NCI-H510A treated with DMSO at 0.1 percent for 48 hours (cell line): Measurements from ENCODE around the gene SYNPO.

ENCODE experiments used
- DNase-seq: peaks from one replicate; lab custom pipeline; 2025; lab: John Stamatoyannopoulos, UW

Gene SYNPO, protein sequence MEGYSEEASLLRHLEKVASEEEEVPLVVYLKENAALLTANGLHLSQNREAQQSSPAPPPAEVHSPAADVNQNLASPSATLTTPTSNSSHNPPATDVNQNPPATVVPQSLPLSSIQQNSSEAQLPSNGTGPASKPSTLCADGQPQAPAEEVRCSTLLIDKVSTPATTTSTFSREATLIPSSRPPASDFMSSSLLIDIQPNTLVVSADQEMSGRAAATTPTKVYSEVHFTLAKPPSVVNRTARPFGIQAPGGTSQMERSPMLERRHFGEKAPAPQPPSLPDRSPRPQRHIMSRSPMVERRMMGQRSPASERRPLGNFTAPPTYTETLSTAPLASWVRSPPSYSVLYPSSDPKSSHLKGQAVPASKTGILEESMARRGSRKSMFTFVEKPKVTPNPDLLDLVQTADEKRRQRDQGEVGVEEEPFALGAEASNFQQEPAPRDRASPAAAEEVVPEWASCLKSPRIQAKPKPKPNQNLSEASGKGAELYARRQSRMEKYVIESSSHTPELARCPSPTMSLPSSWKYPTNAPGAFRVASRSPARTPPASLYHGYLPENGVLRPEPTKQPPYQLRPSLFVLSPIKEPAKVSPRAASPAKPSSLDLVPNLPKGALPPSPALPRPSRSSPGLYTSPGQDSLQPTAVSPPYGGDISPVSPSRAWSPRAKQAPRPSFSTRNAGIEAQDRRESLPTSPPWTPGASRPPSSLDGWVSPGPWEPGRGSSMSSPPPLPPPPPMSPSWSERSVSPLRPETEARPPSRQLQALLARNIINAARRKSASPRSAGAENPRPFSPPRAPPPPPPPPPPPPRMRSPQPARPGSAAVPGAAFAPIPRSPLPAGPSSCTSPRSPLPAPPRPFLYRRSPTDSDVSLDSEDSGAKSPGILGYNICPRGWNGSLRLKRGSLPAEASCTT

DNA sequence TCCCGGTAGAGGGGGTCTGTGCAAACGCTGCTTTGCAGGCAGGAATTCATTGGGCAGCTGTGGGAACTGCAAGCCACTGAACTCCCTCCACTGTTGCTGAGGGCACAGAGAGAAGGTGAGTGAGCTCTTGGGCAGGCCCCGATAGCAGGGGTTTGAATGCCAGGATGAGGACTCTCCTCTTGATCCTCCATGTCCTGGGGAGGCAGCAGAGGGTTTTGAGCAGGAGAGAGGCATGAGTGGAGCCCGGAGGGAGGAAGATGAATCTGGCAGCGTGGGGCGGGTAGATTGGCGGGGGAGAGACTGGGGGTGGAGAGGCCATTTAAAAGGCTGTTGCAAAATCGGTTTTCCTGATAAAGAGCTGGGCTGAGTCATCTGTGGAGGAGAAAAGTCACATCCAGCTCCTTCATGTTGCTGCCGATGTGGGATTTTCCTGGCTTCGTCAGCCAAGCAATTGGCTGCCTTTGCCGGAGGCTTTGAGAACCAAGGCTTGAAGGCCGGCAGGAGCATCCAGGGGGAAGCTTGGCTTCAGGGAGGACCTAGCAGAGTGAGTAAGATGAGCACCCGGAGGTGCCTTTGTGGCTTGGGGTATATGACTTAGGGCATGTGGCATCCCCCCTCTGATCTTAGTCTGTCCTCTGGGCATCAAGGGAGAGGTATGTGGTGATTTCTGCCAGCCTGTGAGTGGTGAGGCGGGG lies at the start of gene SYNPO:
Gene SYNPO, plus strand, starts transcription at position 350 of the 695 bp plus-strand sequence. CDS start 7,616 bp downstream, outside the sequence.
- no peak for DNase-seq

DNA sequence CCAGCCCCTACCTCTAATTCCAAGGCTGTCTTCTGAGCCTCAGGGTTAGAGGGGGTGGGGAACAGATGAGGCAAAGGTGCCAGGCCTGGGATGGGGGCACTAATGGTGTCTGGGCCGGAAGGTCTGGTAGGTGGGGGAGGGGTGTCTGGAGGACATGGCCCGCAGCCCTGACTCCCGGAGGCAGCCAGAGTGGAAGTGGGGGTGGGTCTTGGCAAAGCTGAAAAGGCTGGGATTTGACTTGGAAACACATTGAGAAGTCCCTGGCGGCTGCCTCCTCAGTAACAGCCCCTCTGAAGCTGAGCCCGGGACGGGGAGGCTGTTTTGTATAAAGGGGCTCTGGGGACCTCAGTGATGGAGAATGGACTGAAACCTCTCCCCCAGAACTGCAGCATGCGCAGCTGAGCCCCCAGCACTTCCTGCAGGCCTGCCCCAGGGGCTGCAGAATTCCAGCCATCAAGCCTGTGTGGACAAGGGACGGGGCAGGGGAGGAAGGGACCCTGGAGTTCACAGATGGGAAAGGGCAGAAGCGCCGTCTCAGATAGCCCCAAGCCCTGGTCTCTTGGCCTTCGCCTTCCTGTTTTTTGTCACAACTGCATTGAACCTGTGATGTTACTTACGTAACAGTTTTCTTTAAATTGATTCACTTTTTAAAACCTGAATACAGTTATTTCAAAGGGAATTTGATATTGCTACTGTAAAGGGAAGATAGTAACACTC lies 49.3 kb upstream of the SYNPO start:
- DNase-seq = no peak

DNA sequence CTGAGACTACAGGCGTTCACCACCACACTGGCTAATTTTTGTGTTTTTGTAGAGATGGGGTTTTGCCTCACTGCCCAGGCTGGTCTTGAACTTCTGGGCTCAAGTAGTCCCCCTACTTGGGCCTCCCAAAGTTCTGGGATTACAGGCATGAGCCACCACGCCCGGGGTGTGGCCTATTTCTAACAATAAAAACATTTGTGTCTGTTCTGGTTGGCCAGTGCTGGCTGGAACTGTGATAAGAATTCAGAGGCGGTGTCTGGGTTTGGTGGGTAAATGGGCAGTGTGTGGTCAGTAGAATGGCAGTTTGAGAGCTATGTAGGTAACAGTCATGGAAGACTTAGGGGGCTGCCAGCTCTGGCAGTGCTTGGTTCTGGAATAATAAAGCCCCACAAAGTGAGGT lies 46.9 kb upstream of the SYNPO start:
- DNase-seq = no peak

DNA sequence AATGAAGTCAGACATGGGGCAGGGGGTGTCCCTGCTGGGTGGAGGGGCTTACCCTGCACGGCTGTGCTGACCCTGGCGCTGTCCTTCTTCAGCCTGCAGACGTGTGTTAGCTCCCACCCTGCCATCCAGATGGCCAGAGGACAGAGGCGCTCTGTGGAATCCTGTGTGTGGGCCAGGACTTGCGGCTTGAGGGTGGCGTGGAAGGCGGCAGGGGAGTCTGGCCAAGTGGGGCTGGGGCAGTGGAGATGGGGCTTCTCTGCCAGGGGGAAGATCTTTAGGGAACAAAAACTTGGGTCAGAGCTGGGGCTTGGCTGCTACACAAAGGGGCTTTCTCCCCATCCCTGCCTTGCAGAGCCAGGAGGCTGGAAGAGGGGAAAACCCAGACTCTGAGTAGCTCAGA lies 46.5 kb upstream of the SYNPO start:
- no peak for DNase-seq

DNA sequence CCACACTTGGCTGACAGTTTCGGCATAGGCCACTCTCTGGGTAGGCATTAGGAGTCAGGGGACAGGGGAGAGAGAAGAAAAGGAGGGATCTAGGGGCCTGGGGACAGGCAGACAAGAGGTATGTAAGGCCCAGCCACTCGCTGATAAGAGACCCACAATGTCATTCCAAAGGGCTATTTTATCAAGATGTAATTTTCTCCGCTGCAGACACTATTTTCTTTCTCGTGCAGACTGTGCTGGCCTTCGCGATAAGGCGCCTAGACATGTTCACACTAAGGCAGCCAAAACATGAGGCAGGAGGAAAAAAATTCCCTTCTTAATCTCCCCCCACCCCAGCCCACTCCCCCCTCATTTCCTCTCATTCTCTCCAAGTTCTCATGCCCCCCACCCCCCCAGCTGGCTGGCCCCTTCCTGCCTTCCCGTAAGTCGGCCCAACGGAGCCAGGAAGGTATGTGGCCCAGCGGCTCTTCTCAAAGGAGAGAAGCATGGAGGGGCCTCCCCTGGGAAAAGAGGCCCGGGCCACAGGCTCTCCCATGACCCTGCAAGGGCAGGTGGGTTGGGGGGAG lies 44.9 kb upstream of the SYNPO start:
- DNase-seq = no peak

DNA sequence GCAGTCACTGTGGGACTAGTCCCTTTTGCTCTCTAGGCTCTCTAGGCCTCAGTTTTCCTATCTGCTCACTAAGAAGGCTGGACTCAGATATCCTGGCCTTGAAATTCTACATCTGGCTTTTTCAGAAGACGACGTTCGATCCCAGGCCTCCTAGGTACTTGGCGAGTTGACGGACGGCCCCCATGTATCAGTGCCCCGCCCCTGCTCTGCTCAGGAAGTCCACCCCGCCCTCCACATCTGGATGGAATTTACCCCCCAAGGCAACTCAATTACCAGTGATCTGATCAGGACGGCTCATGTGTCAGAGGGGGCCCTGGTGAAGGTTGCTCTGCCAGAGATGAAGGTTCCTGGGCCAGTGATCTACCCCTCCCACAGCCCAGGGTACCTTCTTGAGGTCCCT lies 44.1 kb upstream of the SYNPO start:
- DNase-seq = no peak

DNA sequence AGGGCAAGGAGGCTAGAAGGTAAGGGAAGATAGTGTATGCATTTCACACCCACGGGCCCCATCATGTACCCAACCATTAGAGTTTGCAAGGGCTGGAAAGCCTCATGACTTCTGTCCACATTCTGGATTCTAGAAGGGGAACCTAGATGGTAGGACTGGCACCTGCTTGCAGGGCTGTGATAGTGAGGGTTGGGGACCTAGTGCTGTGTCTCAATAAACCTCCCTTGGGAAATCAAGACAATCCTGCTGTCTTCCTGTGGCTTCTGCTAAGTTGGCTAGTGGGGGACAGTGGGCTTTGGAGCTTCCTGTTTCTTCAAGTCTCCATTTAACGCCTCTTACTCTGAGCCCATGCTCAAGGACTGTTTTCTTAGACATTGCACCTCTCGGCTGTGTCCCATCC lies 43.6 kb upstream of the SYNPO start:
- no peak for DNase-seq

DNA sequence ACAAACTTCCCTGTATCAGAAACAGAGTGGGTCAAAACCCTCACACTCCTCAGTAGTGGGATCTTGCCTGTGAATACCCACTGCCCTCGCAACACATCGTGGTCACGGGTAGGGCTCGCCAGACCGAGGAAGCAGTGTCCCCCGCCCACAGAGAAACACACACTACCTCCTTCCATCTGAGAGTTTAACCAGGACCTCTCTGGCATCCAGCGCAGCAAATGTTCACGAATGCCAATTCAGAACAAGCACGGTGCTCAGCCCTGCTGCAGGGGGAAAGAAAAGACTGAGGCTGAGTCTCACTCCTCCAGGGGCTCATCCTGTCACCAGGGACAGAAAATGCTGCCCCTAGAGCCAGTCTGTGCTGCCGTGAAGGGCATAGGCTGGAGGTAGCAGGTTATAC lies 42.5 kb upstream of the SYNPO start:
- DNase-seq = no peak

DNA sequence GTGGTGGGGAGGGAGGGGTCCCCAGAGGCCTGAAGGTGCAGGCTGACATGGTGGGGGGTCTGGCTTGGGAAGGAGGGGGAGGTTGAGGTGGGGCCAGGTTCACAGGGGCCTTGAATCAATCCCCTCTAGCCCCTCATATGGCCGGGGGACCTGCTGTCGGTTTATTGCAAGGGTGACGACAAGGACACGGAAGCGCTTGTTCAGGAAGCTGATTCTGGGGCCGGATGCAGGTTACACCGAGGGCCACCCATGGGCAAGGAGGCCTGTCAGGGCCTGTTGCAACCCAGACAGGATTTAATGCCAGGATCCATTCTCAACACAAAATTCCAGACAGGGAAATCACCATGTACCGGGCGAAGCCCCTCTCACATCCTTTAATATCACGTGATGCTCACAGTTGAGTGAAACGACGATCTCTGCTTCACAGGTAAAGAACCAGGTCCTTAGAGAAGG lies 41.6 kb upstream of the SYNPO start:
- no peak for DNase-seq

DNA sequence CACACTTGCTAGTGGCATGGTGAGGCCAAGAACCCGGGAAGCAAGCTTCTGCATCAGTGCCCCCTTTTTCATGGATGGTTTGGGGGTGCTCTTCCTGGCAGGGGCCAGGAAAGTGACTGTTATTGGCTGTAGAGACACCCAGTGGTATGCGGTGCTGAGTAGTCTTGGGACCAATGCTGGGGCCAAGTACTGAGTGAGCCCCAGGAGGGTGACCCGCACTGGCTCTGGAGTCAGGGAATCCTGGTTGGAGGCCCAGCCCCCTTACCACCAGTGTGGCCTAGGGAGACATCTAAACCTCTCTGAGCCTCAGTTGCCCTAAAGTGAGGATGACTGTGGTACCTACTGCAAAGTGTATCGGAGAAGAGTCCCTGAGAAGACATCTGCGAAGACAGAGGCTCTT lies 41.2 kb upstream of the SYNPO start:
- DNase-seq = no peak

DNA sequence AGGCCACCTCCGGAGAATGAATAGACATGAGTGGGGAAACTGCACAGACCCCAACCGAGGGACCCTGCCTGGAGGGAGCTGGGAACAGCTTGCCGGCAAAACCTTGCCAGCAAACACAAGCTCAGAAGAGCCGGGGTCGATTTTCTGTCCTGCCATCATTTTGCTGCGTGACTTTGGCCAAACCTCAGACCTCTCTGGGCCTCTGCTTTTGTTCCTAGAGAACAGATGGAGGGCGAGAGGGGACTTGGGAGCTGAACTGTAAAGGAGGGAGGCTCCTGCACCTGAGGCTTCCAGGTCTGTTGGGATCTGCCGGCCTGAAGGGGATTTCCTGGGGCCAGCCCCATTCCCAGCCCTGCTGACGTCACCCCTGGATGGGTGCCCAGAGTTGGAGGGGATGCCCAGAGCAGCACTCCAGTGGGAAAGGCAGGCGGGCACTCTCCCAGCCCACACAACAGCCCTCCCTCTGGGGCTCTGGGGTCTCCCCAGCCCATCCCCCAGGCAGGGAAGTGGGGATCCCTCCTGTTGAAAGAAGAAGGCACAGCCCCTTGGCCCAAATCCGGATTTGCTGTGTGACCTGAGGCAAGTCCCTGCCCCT lies 40.4 kb upstream of the SYNPO start:
- DNase-seq = peak; percentile 26

DNA sequence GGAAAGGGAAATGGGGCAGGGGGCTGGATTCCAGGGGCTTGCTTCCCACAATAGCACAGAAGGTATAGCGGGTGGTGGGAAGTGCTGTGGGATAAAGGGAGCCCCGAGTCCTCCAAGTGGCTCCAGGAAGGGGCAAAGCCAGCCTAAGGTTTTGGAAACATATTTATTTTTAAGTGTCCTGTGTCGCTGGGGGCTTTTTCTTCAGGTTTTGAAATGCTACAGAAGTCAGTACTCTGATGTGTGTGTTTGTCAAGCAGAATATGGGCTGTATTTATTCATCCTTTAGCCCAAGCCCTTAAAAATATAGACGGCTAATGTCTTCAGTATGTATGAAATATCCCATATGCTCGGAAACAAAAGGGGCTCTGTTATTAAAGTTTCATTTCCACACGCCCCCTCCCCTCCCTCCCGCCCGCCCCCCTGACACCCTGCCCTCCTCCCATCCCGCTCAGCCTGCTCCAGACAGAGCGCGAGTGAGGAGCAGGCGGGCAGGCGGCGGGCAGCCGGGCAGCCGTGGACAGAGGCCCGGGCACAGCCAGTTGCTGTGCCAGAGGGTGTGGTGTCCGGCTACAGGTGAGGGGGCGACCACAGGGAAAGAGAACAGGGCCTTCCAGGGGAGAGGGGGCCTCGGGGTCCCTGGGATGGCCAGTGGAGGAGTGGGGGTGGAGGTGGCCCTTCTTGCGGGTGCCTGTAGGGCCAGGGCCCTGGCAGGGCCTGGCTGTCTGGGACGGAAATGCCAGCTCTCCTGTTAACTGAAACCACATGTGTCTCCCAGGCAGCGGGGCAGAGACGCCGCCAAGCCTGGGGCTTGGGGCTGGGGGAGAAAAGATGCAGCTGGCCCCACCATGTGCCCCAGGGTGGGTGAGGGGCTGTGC lies 39.6 kb upstream of the SYNPO start:
- DNase-seq = no peak

DNA sequence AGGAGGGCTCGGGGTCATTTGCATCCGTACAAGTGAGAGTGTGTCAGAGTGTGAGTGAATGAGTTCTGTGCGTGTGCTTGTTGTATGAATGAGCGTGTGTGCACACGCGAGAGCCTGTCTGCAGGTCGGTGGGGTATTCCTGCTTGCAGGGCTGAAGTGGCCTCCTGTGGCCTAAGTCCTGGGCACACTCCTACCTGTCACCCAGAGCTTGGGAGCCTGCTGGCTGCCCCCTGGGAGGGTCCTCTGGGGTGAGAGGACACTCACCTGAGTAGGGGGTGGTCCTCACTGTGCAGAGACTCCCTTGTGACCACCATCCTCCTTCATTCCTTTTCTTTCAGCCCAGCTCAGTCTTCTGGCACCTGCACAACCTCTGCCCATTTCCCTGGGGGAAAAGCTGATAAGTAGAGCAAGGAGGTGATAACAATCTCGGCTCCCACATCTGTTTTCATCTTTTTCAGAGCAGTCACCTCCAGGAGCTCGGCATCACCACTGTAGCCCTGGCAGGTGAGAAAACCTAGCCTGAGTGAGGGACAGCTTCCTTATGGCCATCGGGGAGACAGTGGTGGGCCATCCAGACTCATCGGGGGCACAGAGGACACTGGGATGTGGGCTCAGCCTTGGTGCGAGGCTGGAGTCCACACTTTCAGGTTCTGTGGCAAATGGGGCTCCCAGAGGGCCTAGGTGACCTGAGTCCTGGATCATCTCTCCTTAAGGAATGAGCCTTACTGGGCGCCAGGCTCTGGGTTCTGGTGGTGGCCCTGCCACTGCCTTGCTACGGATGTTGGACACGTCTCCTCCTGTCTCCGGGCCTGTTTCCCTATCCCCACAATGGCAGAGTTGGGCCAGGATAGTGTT lies 38.7 kb upstream of the SYNPO start:
- DNase-seq = no peak

DNA sequence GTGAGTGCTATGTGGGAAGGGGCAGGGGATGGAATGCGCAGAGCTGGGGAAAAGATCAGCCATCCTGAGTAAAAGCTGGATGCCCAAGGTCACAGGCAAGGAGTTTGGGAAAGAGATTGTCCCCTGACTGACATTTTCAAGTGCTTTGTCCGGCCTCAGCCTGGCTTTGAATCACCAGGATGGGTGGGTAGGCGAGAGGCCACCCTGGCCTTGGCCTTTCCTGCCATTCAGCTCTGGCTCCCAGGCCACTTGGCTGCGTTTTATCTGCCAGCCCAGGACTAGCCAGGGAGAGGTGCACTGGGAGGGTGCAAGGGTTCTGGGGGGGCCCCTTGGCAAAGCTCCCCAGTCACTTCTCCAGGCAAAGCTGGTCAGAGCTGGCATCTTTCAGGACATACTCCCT lies 37.4 kb upstream of the SYNPO start:
- DNase-seq = no peak

DNA sequence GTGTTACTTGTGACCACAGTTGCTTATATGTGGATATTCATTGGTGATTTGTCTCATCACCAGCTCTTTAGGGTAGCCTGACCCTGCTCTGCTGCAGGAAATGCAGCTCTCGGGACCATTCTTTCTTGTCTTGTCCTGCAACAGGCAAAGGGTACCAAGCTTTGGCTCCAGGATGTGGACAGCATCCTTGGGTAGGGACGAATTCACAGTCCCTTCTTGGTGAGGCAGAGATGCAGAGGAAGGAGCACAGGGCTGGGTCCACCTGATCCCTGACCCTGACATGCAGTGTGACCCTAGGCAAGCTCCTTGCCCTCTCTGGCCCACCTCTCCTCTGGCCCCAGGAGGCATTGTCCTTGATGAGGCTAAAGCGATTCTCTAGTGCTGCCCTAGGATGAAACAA lies 37.0 kb upstream of the SYNPO start:
- no peak for DNase-seq

DNA sequence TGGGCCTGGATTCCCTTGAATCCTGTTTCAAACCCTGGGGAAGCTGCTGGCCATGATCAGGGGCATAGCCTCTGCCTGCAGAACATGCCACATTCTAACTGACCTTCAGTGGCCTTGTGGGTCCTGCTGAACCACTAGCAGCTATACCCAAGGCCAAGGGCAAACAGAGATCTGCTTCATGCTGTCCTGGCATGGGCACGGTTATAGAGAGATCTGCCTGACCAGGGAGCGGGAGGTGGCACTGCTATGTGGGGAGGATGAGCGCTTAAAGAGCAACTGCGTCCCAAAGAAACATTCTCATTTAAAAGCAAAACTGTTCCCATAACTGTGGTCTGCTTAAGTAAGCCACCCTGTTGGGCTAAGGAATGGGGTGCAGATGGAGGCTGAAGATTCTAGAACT lies 36.5 kb upstream of the SYNPO start:
- no peak for DNase-seq

DNA sequence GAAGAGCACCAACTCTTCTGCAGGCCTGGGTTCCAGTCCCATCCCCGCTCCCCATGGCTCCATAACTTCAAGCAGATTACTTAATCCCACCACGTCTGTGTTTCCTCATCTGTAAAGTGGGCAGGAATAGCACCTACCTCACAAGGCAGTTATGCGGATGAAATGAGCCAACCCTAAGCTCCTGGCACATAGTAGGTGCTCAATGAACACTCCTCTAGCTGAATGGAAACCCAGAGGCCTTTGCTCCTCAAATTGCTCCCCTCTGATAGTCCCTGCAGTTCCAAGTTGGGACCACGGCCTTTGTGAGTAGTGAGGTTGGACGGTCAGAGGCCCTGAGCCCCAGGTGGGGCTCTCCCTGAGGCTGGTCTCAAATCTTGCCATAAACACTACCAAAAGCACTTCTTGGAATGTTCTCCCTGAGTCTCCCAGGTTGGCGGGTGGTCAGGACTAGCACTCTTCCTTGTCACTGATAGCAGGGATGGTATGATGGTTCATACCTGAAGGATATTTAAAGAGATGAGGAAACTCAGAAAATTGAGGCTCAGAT lies 35.5 kb upstream of the SYNPO start:
- no peak for DNase-seq

DNA sequence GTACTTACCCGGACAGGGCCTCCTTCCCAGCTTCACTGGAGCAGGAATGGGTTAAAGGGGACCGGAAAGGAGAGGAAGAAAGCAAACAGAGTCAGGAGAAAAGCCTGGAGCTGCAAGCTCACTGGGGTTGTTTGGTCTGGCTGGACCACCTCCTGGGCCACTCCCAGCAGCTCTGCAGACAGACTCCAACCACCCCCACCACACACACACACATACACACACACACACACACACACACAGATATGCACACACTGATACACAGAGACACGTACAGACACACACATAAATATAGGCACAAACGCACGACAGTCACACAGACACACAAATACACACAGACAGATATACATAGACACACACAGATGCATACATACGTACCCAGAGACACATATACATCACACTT lies 34.9 kb upstream of the SYNPO start:
- no peak for DNase-seq

DNA sequence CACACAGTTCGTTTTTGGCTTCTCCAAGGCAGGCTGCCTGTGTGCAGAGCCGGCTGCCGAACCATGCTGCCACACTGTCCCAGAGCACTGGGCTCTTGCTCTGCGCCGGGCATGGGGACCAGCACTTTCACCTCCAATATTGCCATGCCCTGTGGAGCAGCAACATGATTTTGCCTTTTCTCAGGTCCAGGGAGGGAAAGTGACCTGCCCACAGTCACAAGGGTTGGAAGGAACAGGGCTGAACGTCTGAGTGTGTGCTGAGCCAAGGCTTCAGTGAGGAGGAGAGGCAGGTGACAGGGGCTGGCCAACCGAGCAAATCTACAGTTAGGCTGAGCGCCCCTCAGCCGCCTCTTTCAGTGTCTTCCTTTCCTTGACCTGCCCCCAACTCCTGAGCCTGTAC lies 34.0 kb upstream of the SYNPO start:
- DNase-seq = no peak
